OCI-M1 (cell line): ENCODE measurements around the gene SPON1.
A peak's percentile ranks its signal among the peaks of the same experiment; 100 is the strongest.

ENCODE experiments used
- DNase-seq: peaks from one replicate; lab custom pipeline; 2025; lab: John Stamatoyannopoulos, UW

Gene SPON1

GRCh38 chr11:14036469-14036868 lies 73.9 kb downstream of the SPON1 start:
- no peak for DNase-seq

DNA sequence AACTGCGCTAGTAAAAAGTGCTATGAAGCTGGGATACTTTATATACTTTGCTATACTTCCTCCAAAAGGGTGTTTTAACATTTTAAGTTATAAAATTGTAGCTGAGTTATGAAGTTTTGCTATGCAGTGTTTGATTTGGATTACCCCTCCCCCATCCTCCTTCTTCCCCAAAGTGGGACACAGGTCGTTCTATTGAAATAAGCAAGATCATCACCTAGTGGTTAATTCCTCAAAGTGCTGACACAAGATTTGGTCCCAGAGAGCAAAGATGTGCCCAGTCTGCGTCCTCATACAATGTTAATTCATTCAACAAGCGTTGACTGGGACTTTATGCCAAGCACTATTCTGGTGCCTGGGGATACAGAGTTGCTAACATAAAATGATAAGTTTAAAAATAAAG lies 78.5 kb downstream of the SPON1 start:
- peak; percentile 30 for DNase-seq

DNA sequence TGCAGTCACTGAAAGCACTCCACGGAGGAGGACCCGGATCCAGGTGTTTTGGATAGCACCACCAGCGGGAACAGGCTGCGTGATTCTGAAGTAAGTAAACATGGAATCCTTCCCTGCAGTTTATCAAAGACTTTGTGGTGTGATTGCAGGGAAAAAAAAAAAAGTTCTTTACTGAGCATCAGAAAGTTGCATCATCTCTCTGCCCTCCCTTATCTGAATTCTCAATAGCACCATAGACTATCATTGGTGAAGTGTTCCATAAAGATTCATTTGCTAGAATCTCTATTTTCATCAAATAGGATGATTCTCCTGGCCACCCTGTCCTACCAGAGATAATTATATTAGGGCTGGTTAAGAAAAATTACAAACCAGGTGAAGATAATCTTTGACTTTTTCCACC lies 79.0 kb downstream of the SPON1 start:
- DNase-seq: peak; percentile 16

GRCh38 chr11:14042686-14043465 lies 80.4 kb downstream of the SPON1 start:
- DNase-seq: no peak

- DNase-seq: no peak
Observed at GRCh38 chr11:14044916-14045315, 82.4 kb downstream of the SPON1 start.

- DNase-seq: no peak
Observed at GRCh38 chr11:14045417-14045816, 82.9 kb downstream of the SPON1 start.

GRCh38 chr11:14052198-14052597 lies 89.7 kb downstream of the SPON1 start:
- DNase-seq: no peak

- no peak for DNase-seq
Observed at GRCh38 chr11:14054116-14055107, 91.9 kb downstream of the SPON1 start.

DNA sequence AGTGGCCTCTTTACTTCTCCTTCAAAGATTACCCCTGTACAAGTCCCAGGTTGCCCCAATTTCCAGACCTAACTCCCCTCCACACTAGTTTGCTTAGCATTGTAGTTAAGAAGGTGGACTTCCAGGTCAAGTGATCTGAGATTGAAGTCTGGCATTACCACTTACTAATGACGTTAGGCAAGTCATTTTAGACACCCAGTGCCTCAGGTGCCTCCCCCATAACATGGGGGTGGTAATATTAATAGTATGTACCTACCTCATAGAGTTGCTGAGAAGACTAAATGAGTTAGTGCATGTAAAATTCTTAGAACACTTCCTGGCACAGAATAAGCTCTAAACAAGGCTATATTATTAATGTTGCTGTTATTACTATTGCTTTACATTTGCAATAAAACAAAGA lies 93.4 kb downstream of the SPON1 start:
- DNase-seq: no peak

- no peak for DNase-seq
Observed at GRCh38 chr11:14058061-14058460, 95.5 kb downstream of the SPON1 start.

- DNase-seq: no peak
Observed at GRCh38 chr11:14059491-14059890, 97.0 kb downstream of the SPON1 start.

DNA sequence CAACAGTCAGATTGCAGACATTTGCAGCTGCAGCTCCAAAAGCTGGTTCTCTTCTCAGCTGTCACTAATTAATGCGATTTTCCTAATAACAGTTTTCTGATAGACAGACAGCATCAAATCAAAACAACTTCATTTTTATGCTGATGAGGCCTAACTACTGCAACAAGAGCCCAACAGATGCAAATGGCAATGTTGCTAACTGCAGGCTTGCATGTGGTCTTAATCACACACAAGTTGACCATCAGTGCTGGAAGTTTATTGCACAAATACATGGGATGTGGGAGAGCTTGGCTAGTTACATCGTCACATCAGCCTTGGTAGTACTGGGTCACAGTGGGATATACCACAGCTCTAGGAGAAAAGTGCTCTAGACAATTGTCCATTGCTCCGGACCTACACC lies 99.2 kb downstream of the SPON1 start:
- no peak for DNase-seq

DNA sequence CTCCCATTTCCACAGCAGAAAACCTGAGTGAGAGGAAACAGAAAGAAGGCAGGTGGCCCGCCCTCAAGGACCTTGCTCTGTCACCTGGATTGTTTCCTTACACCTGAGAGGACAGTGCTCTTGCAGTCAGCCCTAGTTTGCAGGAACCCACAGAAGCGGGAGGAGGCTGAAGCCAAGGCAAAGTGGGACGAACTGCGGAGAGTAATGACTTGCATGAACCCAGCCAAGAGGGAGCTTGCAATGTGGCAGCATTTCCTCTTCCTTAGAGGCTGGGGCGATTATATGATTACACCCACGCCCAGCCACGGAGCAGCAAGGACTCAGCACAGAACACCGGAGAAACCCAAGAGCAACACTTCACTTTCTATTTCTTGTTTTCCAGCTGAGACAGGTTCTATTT lies 102.6 kb downstream of the SPON1 start:
- peak; percentile 47 for DNase-seq

DNA sequence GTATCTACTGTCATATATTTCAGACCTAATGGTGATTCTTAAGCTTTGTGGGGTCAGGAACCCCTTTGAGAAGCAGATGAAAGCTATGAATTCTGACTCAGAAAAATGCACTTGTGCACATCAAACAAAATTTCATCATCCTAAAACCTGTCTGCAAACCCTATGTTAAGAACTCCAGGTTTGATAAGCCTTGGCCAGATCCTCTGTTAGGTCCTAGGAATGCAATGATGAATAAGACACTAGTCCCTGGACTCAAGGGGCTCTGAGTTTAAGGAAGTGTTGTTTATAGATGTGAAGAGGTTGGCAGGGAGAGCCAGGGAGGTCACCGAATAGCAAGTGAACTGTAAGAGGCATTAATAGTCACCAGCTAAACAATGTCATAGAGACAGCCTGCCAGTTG lies 103.2 kb downstream of the SPON1 start:
- DNase-seq: peak; percentile 10

DNA sequence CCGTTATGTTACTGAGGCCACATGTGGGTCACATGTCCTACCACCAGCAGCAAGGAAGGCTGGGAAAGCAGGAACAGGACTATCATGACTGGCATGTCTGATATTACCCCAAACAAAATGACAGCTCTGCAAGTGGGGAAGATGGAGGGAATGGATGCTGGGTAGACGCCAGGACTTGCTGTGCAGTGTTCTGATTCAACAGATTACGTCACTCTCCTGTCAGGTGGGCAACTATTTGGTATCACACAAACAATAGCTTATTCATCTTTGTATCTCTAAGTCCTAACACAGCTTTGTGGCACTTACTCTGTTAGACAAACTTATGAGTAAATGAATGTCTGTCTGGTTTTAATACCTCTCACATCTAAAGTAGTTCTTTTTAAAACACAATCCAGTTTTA lies 105.2 kb downstream of the SPON1 start:
- no peak for DNase-seq

DNA sequence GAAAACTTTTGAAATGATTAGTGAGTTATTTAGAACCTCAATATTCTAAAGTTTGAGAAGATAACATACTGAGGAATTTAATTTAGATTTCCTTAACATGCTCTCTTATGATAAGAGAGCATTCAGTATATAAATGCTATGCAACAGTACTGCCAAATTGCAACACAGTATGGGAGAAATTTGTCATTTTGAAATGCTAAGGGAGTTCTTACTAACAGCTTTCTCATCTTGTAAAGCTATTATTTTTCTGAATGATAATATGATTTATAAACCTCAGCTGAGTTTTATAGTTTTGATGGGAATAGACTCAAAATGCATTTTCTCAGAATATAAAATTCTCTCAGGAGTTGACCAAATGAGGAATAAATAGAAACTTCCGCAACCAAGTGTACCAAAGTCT lies 108.4 kb downstream of the SPON1 start:
- no peak for DNase-seq

DNA sequence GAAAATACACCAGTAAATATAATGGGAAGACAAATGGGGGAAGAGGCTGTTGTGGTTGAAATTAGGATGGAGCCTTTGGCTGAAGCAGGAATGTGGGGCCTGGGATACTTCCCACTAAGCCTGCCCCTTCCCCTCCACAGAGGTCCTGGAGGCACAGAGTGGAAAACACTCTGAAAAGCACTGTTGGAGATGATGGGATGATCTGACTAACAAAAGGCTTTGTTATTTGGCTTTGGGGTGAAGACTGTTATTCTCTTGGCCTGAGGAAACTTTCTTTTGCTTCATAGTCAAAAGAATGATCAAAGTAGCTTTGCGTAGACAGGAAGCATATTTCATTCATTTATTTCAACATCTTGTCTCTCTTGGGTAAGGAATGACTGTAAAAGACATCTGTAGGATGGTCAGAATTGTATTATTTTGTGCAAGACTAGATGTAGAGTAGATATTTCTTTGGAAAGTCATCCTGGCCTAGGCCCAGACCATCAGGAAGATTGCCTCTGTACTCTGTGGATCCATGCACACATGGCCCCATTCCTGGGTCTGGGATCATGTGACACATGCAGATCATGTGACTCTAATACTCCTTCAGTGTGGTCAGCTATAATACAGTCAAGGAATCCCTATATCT lies 111.4 kb downstream of the SPON1 start:
- DNase-seq: no peak

GRCh38 chr11:14075118-14076078 lies 112.9 kb downstream of the SPON1 start:
- no peak for DNase-seq

DNA sequence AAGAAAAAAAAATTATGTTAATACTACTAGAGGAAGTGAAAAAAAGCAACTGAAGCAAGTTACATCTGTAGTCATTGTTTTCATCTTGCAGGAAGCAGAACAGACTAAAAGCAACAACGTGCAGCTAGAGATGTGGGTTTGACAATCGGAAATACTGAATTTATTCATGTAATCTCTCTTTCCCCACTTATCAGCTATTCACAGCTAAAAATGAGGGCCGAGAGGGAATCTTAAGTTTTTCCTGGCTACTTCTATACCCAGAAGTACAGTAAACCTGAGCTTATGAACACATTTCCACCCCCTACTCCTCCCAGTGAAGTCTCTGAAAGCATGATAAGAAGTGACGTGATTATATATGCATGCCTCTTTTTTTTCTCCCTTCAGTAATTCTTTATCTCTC lies 116.5 kb downstream of the SPON1 start:
- peak; percentile 59 for DNase-seq

DNA sequence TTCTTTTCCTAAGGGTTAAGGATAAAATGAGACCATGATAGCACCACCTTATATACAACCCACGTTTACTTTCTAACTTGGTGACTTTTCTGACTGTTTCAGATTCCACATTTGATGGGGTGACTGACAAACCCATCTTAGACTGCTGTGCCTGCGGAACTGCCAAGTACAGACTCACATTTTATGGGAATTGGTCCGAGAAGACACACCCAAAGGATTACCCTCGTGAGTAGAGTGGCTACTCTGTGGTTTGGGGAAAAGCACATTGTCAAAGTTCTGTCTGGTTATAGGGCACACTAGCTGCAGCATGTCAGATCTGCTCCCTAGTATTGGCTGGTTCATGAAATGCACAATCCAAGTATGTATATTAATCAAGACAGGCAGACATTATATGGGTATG lies 117.3 kb downstream of the SPON1 start:
- no peak for DNase-seq

DNA sequence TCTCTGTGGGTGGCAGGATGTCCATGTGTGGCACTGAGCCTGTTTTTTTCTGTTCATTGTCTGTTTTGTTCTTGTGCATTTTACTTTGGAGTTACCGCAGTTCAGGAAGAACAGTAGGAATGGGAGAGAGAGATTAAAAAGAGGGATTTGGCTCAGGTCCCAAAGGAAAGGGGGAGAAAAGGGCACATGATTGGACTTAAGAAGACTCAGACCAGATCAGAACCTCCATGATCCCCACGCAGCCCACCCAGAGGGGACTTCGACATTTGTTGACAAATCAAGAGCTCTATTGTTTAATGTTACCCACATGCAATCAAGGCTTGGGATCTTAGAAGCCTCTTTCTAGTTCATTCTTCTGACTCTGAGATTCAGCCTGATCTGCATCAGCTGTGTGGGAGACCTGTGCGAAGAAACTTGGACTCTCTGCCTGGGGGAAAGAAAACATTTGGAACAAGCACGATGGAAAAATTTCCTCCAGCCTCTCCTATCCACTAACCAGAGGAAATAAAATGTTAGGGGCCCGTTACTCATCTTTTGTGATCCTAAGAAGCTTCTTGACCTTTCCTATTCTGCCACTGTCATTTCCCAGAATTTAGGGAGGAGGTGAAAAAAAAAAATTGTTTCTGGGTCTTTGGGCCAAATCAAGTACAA lies 119.2 kb downstream of the SPON1 start:
- no peak for DNase-seq
